GM11168 (cell line): ENCODE data around the gene MDN1.
"Not testable (repeated sequence)": the region's sequence is repeated elsewhere in the genome, so short reads cannot be mapped to it uniquely, and the experiment has no call there.

ENCODE experiments used
- in situ Hi-C: fragments of 300-500 bp; cut with MboI; formaldehyde crosslinking; loops from one replicate; pipeline ENCODE4 v1.12.0; 2022; ENCODE audit warnings: low sequenced_read_pairs; ENCODE audit not compliant: unreplicated experiment

Gene MDN1

GRCh38 chr6:89670935-89671565, 148.5 kb downstream of the MDN1 start:
- in situ Hi-C loops: no loop called here

GRCh38 chr6:89669002-89669401, 150.6 kb downstream of the MDN1 start:
- in situ Hi-C loops: no loop called here

- in situ Hi-C loops: no loop called here
Observed at GRCh38 chr6:89667872-89668556, 151.6 kb downstream of the MDN1 start.

- in situ Hi-C loops: no loop called here
Observed at GRCh38 chr6:89662659-89663223, 156.9 kb downstream of the MDN1 start.

- in situ Hi-C loops: no loop called here
Observed at GRCh38 chr6:89661559-89661958, 158.0 kb downstream of the MDN1 start.

GRCh38 chr6:89660981-89661380, 158.6 kb downstream of the MDN1 start:
- in situ Hi-C loops: no loop called here

GRCh38 chr6:89657445-89658158, 162.0 kb downstream of the MDN1 start:
- in situ Hi-C loops: no loop called here

GRCh38 chr6:89655122-89655521, 164.5 kb downstream of the MDN1 start:
- in situ Hi-C loops: no loop called here

GRCh38 chr6:89650579-89650978, 169.0 kb downstream of the MDN1 start:
- in situ Hi-C loops: no loop called here

- in situ Hi-C loops: no loop called here
Observed at GRCh38 chr6:89649682-89650081, 169.9 kb downstream of the MDN1 start.

GRCh38 chr6:89644864-89645263, 174.7 kb downstream of the MDN1 start:
- in situ Hi-C loops: no loop called here

- in situ Hi-C loops: no loop called here
Observed at GRCh38 chr6:89643406-89643805, 176.2 kb downstream of the MDN1 start.

- in situ Hi-C loops: no loop called here
Observed at GRCh38 chr6:89642956-89643355, 176.6 kb downstream of the MDN1 start.

- in situ Hi-C loops: not testable (repeated sequence)
Observed at GRCh38 chr6:89641581-89641980, 178.0 kb downstream of the MDN1 start.

GRCh38 chr6:89640804-89641203, 178.8 kb downstream of the MDN1 start:
- in situ Hi-C loops: no loop called here

- in situ Hi-C loops: no loop called here
Observed at GRCh38 chr6:89638320-89639195, 181.0 kb downstream of the MDN1 start, which contains the start of gene LYRM2. Gene LYRM2 (minus strand): TSS chr6:89638747. CDS start chr6:89638716, 31 bp downstream.

- in situ Hi-C loops: no loop called here
Observed at GRCh38 chr6:89637960-89638319, 181.7 kb downstream of the MDN1 start.

GRCh38 chr6:89636412-89636811, 183.2 kb downstream of the MDN1 start:
- in situ Hi-C loops: not testable (repeated sequence)

- in situ Hi-C loops: no loop called here
Observed at GRCh38 chr6:89630488-89630887, 189.1 kb downstream of the MDN1 start.

GRCh38 chr6:89623749-89624148, 195.8 kb downstream of the MDN1 start:
- in situ Hi-C loops: no loop called here
